ENCODE measurements around the gene IFNW1. TPM values are rescaled to one million over a fixed set of nuclear protein-coding genes. Genes with fewer than 3 reads are reported as not detected.

IFNW1 gene
- total RNA-seq, 1 experiment from 2014 or later: not detected

GRCh38 chr9:21102305-21102704 lies 39.3 kb downstream of the IFNW1 start:
- intact Hi-C loops (cut with micrococcal nuclease; ENCODE audit: unreplicated experiment): no loop called here
- CTCF ChIA-PET: interaction anchor here (0.5 kb wide), 1 partner anchor 376 kb away, joined by 3 read pairs; no protein-coding TSS in a partner anchor
- Mint-ChIP-seq H3K27ac (ENCODE audit: unreplicated experiment) (no peak overlapping the region), H3K36me3 (ENCODE audit: insufficient read depth, unreplicated experiment) (no peaks in the 10 kb centered on the region), H3K27me3 (ENCODE audit: unreplicated experiment) (no peaks in the 10 kb centered on the region), H3K4me1 (ENCODE audit: low read depth, unreplicated experiment) (peaks cover 3% of the 10 kb centered on the region), H3K9me3 (ENCODE audit: low read depth, unreplicated experiment) (peaks cover under 1% of the 10 kb centered on the region), H3K4me3 (ENCODE audit: low read depth, unreplicated experiment) (no peak overlapping the region)
- TF ChIP-seq CTCF (IDR thresholded peaks at IDR 0.05; ENCODE audit: unreplicated experiment): no peak
- BruUV-seq (replicated peaks): no TSS peak
- DNase-seq: no peak

GRCh38 chr9:21097817-21098216 lies 43.8 kb downstream of the IFNW1 start:
- TF ChIP-seq CTCF (IDR thresholded peaks at IDR 0.05; ENCODE audit: unreplicated experiment): no peak
- no peaks in the 10 kb centered on the region for H3K36me3 Mint-ChIP-seq (ENCODE audit: insufficient read depth, unreplicated experiment)
- intact Hi-C loops (cut with micrococcal nuclease; ENCODE audit: unreplicated experiment): loop anchor here (5.0 kb wide), 1 partner anchor 1171 kb away; no protein-coding TSS in a partner anchor
- DNase-seq: no peak
- H3K4me1 Mint-ChIP-seq (ENCODE audit: low read depth, unreplicated experiment): peaks cover 26% of the 10 kb centered on the region
- no peak overlapping the region for H3K4me3 Mint-ChIP-seq (ENCODE audit: low read depth, unreplicated experiment)
- no peaks in the 10 kb centered on the region for H3K27me3 Mint-ChIP-seq (ENCODE audit: unreplicated experiment)
- no TSS peak for BruUV-seq (replicated peaks)
- peaks cover 2% of the 10 kb centered on the region for H3K9me3 Mint-ChIP-seq (ENCODE audit: low read depth, unreplicated experiment)
- CTCF ChIA-PET: no interaction called here
- H3K27ac Mint-ChIP-seq (ENCODE audit: unreplicated experiment): no peak overlapping the region

GRCh38 chr9:21096901-21097255 lies 44.8 kb downstream of the IFNW1 start:
- H3K27ac Mint-ChIP-seq (ENCODE audit: unreplicated experiment): peak overlapping the region; percentile 89

GRCh38 chr9:21096172-21096900 lies 45.3 kb downstream of the IFNW1 start:
- Mint-ChIP-seq H3K36me3 (ENCODE audit: insufficient read depth, unreplicated experiment) (no peaks in the 10 kb centered on the region), H3K27ac (ENCODE audit: unreplicated experiment) (peak overlapping the region; percentile 89), H3K27me3 (ENCODE audit: unreplicated experiment) (no peaks in the 10 kb centered on the region), H3K9me3 (ENCODE audit: low read depth, unreplicated experiment) (peaks cover 2% of the 10 kb centered on the region), H3K4me1 (ENCODE audit: low read depth, unreplicated experiment) (peaks cover 26% of the 10 kb centered on the region), H3K4me3 (ENCODE audit: low read depth, unreplicated experiment) (peak overlapping the region; percentile 54)
- CTCF ChIA-PET: interaction anchor here (1.9 kb wide), 1 partner anchor 14 kb away, joined by 11 read pairs; no protein-coding TSS in a partner anchor
- TF ChIP-seq CTCF (IDR thresholded peaks at IDR 0.05; ENCODE audit: unreplicated experiment): no peak
- BruUV-seq (replicated peaks): no TSS peak
- DNase-seq: peak; percentile 7
- intact Hi-C loops (cut with micrococcal nuclease; ENCODE audit: unreplicated experiment): loop anchor here (5.0 kb wide), 1 partner anchor 1169 kb away; no protein-coding TSS in a partner anchor

More at GRCh38 chr9:21096901-21097255, 44.8 kb downstream of the IFNW1 start:
- H3K4me1 Mint-ChIP-seq (ENCODE audit: low read depth, unreplicated experiment): peaks cover 26% of the 10 kb centered on the region
- H3K4me3 Mint-ChIP-seq (ENCODE audit: low read depth, unreplicated experiment): peak overlapping the region; percentile 54
- no peaks in the 10 kb centered on the region for H3K27me3 Mint-ChIP-seq (ENCODE audit: unreplicated experiment)
- H3K36me3 Mint-ChIP-seq (ENCODE audit: insufficient read depth, unreplicated experiment): no peaks in the 10 kb centered on the region
- BruUV-seq (replicated peaks): no TSS peak
- no peak for TF ChIP-seq CTCF (IDR thresholded peaks at IDR 0.05; ENCODE audit: unreplicated experiment)
- CTCF ChIA-PET: interaction anchor here (1.9 kb wide), 1 partner anchor 14 kb away, joined by 11 read pairs; no protein-coding TSS in a partner anchor
- intact Hi-C loops (cut with micrococcal nuclease; ENCODE audit: unreplicated experiment): loop anchor here (5.0 kb wide), 1 partner anchor 1170 kb away; no protein-coding TSS in a partner anchor
- DNase-seq: no peak
- peaks cover 2% of the 10 kb centered on the region for H3K9me3 Mint-ChIP-seq (ENCODE audit: low read depth, unreplicated experiment)

Data from Calu3 (cell line).